GM12801 (cell line): ENCODE data around the gene CSNK1G1.

ENCODE experiments used
- CTCF ChIP-seq: IDR thresholded peaks from one replicate; pipeline ENCODE4 v1.5.1; 2011; ENCODE audit warnings: control low read depth; ENCODE audit not compliant: insufficient read length; ENCODE audit errors: extremely low read depth

Gene CSNK1G1

GRCh38 chr15:64132217-64132616, 223.8 kb downstream of the CSNK1G1 start:
- no peak for TF ChIP-seq CTCF

GRCh38 chr15:64131547-64131946, 224.4 kb downstream of the CSNK1G1 start:
- TF ChIP-seq CTCF: no peak

GRCh38 chr15:64130159-64130558, 225.8 kb downstream of the CSNK1G1 start:
- TF ChIP-seq CTCF: no peak

GRCh38 chr15:64127521-64128270, 228.3 kb downstream of the CSNK1G1 start:
- no peak for TF ChIP-seq CTCF

- TF ChIP-seq CTCF: no peak
Observed at GRCh38 chr15:64125978-64126377, 230.0 kb downstream of the CSNK1G1 start.

GRCh38 chr15:64122936-64123351, 233.0 kb downstream of the CSNK1G1 start:
- TF ChIP-seq CTCF: no peak

- no peak for TF ChIP-seq CTCF
Observed at GRCh38 chr15:64122444-64122843, 233.5 kb downstream of the CSNK1G1 start.
